ENCODE results near the gene CCDC3. TPM values are rescaled to one million over a fixed set of nuclear protein-coding genes. Genes with fewer than 3 reads are reported as not detected.

CCDC3 gene
- total and polyA plus RNA-seq, 4 donors: 2.2 to 12.3 (median 6.6) TPM

DNA sequence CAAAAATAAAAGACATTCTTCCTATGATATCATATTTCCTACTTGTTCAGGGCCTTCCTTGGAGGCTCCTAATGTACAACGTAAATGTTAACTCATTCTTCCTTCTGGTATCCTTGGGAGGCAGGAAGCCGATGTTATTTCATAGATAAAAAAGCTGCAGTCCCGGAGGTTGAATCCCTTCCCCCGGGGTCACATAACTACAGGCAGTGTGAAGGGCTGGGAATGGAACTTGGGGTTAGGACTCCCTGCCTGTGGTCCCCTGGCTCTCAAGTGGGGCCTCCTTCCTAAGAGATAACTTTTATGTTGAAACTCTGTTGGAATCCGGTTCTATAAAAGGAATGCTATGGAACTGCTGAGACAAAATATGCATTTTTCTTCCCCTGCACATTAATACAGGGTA is 14.9 kb upstream of the CCDC3 start:
- DNase-seq (ENCODE audit: low spot score): no peak
- WGBS: 51% methylated on average over 5 of the region's 5 CpGs

DNA sequence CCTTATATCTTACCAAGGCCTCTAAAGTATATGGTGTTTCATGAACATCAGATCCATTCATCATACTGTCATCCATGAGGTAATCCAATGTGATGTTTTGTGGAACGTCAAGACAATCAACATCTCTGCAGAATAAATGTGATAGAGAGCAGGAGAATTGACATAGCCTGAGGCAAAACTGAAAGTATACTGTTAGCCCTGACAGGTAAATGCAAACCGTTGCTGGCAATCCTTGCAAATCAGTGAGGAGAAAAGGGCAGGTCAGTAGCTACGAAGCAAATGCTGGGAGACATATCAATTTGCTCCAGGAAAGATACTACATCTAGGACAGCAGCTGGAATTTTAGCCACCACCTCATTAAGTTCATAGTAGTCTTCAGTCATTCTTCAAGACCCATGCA is 4.5 kb upstream of the CCDC3 start:
- H3K9me3 ChIP-seq (ENCODE audit: control insufficient read depth in 4 of 4, low read length in 3 of 4): peaks cover 0 to 3% (median 0%) of the 10 kb centered on the region in 4 donors
- TF ChIP-seq CTCF (IDR thresholded peaks at IDR 0.05; ENCODE audit: low read depth, low read length, missing input control): no peak
- no peak for TF ChIP-seq HNF4G (IDR thresholded peaks at IDR 0.05)
- TF ChIP-seq EGR1 (IDR thresholded peaks at IDR 0.05; ENCODE audit: low read depth in 2 of 2): no peak
- TF ChIP-seq RAD21 (IDR thresholded peaks at IDR 0.05): no peak
- no peak for TF ChIP-seq TAF1 (conservative IDR thresholded peaks at IDR 0.05)
- no peak overlapping the region for H3K27ac ChIP-seq (ENCODE audit: low read depth in 1 of 2, low read length in 2 of 2)
- WGBS: 59% methylated on average over 3 of the region's 3 CpGs
- no peak overlapping the region for H3K4me3 ChIP-seq (ENCODE audit: low read depth in 1 of 3, low read length in 3 of 3)
- H3K4me1 ChIP-seq (ENCODE audit: control insufficient read depth in 4 of 4, insufficient read depth in 4 of 4, low read length in 3 of 4): peaks cover 0 to 8% (median 3%) of the 10 kb centered on the region in 4 donors
- no peaks in the 10 kb centered on the region for H3K36me3 ChIP-seq (ENCODE audit: control insufficient read depth in 4 of 4, insufficient read depth in 3 of 4, low read depth in 1 of 4, low read length in 3 of 4)
- no peak for DNase-seq (ENCODE audit: low spot score)
- peaks cover 0 to 6% (median under 1%) of the 10 kb centered on the region in 4 donors for H3K27me3 ChIP-seq (ENCODE audit: control insufficient read depth in 4 of 4, insufficient read depth in 4 of 4, low read length in 3 of 4)
- no peak overlapping the region for H3K9ac ChIP-seq (ENCODE audit: low read depth in 1 of 2, low read length in 2 of 2)

More for the DNA sequence above, 14.9 kb upstream of the CCDC3 start:
- H3K4me3 ChIP-seq (ENCODE audit: low read depth in 1 of 3, low read length in 3 of 3): no peak overlapping the region
- H3K4me1 ChIP-seq (ENCODE audit: control insufficient read depth in 4 of 4, insufficient read depth in 4 of 4, low read length in 3 of 4): no peaks in the 10 kb centered on the region
- no peaks in the 10 kb centered on the region for H3K27me3 ChIP-seq (ENCODE audit: control insufficient read depth in 4 of 4, insufficient read depth in 4 of 4, low read length in 3 of 4)
- H3K27ac ChIP-seq (ENCODE audit: low read depth in 1 of 2, low read length in 2 of 2): no peak overlapping the region
- peaks cover 0 to 3% (median under 1%) of the 10 kb centered on the region in 4 donors for H3K9me3 ChIP-seq (ENCODE audit: control insufficient read depth in 4 of 4, low read length in 3 of 4)
- H3K9ac ChIP-seq (ENCODE audit: low read depth in 1 of 2, low read length in 2 of 2): no peak overlapping the region
- TF ChIP-seq NR2F2 (IDR thresholded peaks at IDR 0.05) (peak; percentile 67), TAF1 (conservative IDR thresholded peaks at IDR 0.05) (no peak)
- no peaks in the 10 kb centered on the region for H3K36me3 ChIP-seq (ENCODE audit: control insufficient read depth in 4 of 4, insufficient read depth in 3 of 4, low read depth in 1 of 4, low read length in 3 of 4)

- Histone ChIP-seq H3K9me3 (ENCODE audit: control insufficient read depth in 4 of 4, low read length in 3 of 4) (peaks cover 0 to 3% (median 0%) of the 10 kb centered on the region in 4 donors), H3K4me1 (ENCODE audit: control insufficient read depth in 4 of 4, insufficient read depth in 4 of 4, low read length in 3 of 4) (peaks cover 0 to 16% (median 4%) of the 10 kb centered on the region in 4 donors), H3K4me3 (ENCODE audit: low read depth in 1 of 3, low read length in 3 of 3) (no peak overlapping the region), H3K27ac (ENCODE audit: low read depth in 1 of 2, low read length in 2 of 2) (no peak overlapping the region), H3K9ac (ENCODE audit: low read depth in 1 of 2, low read length in 2 of 2) (no peak overlapping the region), H3K36me3 (ENCODE audit: control insufficient read depth in 4 of 4, insufficient read depth in 3 of 4, low read depth in 1 of 4, low read length in 3 of 4) (no peaks in the 10 kb centered on the region), H3K27me3 (ENCODE audit: control insufficient read depth in 4 of 4, insufficient read depth in 4 of 4, low read length in 3 of 4) (peaks cover 0 to 6% (median 2%) of the 10 kb centered on the region in 4 donors)
- DNase-seq (ENCODE audit: low spot score): no peak
- TF ChIP-seq HNF4A (conservative IDR thresholded peaks at IDR 0.05) (no peak), SP1 (IDR thresholded peaks at IDR 0.05) (no peak), NR2F2 (IDR thresholded peaks at IDR 0.05) (no peak), GABPA (IDR thresholded peaks at IDR 0.05 in 1 of 2, conservative IDR thresholded peaks at IDR 0.05 in 1 of 2) (no peak), YY1 (IDR thresholded peaks at IDR 0.05) (no peak), FOXA1 (IDR thresholded peaks at IDR 0.05) (no peak), RXRA (IDR thresholded peaks at IDR 0.05) (no peak), RAD21 (IDR thresholded peaks at IDR 0.05) (no peak), FOXA2 (IDR thresholded peaks at IDR 0.05) (no peak), HNF4G (IDR thresholded peaks at IDR 0.05) (no peak), CTCF (IDR thresholded peaks at IDR 0.05; ENCODE audit: low read depth, low read length, missing input control) (no peak), JUND (IDR thresholded peaks at IDR 0.05) (no peak)
- TF ChIP-seq, protein P1, sequence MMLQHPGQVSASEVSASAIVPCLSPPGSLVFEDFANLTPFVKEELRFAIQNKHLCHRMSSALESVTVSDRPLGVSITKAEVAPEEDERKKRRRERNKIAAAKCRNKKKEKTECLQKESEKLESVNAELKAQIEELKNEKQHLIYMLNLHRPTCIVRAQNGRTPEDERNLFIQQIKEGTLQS (IDR thresholded peaks at IDR 0.05): no peak
- TF ChIP-seq, protein P2, sequence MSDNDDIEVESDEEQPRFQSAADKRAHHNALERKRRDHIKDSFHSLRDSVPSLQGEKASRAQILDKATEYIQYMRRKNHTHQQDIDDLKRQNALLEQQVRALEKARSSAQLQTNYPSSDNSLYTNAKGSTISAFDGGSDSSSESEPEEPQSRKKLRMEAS (IDR thresholded peaks at IDR 0.05): no peak
- TF ChIP-seq, protein P3, sequence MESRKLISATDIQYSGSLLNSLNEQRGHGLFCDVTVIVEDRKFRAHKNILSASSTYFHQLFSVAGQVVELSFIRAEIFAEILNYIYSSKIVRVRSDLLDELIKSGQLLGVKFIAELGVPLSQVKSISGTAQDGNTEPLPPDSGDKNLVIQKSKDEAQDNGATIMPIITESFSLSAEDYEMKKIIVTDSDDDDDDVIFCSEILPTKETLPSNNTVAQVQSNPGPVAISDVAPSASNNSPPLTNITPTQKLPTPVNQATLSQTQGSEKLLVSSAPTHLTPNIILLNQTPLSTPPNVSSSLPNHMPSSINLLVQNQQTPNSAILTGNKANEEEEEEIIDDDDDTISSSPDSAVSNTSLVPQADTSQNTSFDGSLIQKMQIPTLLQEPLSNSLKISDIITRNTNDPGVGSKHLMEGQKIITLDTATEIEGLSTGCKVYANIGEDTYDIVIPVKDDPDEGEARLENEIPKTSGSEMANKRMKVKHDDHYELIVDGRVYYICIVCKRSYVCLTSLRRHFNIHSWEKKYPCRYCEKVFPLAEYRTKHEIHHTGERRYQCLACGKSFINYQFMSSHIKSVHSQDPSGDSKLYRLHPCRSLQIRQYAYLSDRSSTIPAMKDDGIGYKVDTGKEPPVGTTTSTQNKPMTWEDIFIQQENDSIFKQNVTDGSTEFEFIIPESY (IDR thresholded peaks at IDR 0.05): no peak
- TF ChIP-seq, protein P4, sequence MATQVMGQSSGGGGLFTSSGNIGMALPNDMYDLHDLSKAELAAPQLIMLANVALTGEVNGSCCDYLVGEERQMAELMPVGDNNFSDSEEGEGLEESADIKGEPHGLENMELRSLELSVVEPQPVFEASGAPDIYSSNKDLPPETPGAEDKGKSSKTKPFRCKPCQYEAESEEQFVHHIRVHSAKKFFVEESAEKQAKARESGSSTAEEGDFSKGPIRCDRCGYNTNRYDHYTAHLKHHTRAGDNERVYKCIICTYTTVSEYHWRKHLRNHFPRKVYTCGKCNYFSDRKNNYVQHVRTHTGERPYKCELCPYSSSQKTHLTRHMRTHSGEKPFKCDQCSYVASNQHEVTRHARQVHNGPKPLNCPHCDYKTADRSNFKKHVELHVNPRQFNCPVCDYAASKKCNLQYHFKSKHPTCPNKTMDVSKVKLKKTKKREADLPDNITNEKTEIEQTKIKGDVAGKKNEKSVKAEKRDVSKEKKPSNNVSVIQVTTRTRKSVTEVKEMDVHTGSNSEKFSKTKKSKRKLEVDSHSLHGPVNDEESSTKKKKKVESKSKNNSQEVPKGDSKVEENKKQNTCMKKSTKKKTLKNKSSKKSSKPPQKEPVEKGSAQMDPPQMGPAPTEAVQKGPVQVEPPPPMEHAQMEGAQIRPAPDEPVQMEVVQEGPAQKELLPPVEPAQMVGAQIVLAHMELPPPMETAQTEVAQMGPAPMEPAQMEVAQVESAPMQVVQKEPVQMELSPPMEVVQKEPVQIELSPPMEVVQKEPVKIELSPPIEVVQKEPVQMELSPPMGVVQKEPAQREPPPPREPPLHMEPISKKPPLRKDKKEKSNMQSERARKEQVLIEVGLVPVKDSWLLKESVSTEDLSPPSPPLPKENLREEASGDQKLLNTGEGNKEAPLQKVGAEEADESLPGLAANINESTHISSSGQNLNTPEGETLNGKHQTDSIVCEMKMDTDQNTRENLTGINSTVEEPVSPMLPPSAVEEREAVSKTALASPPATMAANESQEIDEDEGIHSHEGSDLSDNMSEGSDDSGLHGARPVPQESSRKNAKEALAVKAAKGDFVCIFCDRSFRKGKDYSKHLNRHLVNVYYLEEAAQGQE (IDR thresholded peaks at IDR 0.05): no peak
- WGBS: 74% methylated on average over 3 of the region's 3 CpGs
These were observed 2.2 kb upstream of the CCDC3 start for GRCh38 chr10:13003759-13004158.

All from liver (tissue), 9 donors.